Measurements from ENCODE around the gene ZSCAN10.

GRCh38 chr16:3070608-3071111, 28.4 kb downstream of the ZSCAN10 start:
- TF ChIP-seq POLR2A (IDR thresholded peaks at IDR 0.05) (no peak), CTCF (IDR thresholded peaks at IDR 0.05) (no peak)

Data from thyroid gland (tissue), 4 donors.